Ramos (cell line): ENCODE measurements around the gene COL13A1.

Experiments
- in situ Hi-C: fragments of 300-500 bp; cut with MboI; formaldehyde crosslinking; loops from one replicate; pipeline ENCODE4 v1.14.3; 2022; ENCODE audit warnings: low sequenced_read_pairs; ENCODE audit not compliant: unreplicated experiment

COL13A1 gene

GRCh38 chr10:69880301-69881081 lies 78.8 kb downstream of the COL13A1 start:
- in situ Hi-C loops, result no loop called here

GRCh38 chr10:69881202-69881601 lies 79.5 kb downstream of the COL13A1 start:
- in situ Hi-C loops, result no loop called here

DNA sequence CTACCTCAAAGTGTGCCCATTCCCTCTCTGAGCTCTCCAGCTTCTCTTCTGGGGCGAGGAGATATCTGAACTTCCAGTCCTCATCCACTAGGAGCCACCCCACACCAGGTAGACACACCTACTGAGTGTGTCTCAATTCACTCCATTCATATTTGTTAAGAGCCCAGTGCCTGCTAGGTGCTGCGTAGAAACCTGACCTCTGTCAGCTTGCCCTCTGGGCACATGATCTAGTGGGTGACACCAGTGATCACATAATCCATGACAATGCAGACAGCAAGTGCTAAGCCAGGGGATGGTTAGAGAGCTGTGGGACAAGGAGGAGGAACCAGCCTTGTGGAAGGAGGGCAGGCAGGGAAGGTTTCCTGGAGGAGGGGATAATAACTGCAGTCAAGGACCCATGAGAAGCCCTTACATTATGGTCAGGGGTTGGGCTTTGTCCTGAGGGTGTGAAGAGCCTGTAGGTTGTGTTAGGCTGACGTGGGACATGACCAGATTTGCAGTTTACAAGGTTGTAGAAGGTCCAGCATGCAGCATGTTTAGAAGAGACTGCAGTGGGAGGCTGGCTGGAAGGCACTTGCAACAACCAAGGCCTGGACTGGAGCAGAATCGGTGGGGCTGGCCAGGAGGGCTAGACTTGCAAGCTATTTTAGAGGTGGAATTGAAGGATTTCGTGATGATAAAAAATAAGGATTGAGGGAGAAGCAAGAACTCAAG lies 81.8 kb downstream of the COL13A1 start:
- in situ Hi-C loops, result no loop called here

DNA sequence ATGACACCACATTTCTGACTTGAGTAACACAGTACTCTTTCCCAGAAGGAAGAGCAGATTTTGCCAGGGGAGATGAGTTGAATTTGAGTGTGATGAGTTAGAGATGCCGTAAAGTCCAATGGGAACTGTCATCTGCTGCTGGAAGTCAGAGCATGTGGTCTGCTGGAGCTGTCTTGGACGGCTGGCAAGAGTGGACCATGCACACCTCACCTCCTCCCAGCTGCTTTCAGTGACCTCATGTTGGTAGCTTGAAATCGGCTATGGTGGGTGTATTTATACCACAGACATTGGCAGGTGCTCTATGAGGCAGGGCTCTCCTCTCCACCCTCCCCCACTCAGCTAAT lies 82.3 kb downstream of the COL13A1 start:
- in situ Hi-C loops, result no loop called here

DNA sequence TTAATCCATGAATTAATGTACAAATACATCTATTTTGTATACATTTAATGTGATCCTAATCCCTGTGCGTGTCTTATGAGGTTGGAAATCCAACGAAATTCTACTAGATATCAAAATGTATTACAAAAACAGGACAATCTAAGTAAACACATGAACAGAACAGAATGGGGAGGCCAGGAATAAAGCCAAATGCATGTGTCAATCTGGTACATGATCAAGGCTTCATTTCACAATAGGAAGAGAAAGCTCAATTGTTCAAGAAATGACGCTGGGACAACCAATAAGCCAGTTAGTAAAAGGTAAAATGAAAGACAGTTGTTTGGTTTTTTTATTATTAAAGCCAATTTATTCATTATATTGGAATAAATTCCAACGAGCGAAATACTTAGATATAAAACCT lies 83.0 kb downstream of the COL13A1 start:
- in situ Hi-C loops, result no loop called here

- in situ Hi-C loops, result no loop called here
Measured at GRCh38 chr10:69885379-69886013, 83.8 kb downstream of the COL13A1 start.

GRCh38 chr10:69888882-69889584 lies 87.3 kb downstream of the COL13A1 start:
- in situ Hi-C loops, result no loop called here

DNA sequence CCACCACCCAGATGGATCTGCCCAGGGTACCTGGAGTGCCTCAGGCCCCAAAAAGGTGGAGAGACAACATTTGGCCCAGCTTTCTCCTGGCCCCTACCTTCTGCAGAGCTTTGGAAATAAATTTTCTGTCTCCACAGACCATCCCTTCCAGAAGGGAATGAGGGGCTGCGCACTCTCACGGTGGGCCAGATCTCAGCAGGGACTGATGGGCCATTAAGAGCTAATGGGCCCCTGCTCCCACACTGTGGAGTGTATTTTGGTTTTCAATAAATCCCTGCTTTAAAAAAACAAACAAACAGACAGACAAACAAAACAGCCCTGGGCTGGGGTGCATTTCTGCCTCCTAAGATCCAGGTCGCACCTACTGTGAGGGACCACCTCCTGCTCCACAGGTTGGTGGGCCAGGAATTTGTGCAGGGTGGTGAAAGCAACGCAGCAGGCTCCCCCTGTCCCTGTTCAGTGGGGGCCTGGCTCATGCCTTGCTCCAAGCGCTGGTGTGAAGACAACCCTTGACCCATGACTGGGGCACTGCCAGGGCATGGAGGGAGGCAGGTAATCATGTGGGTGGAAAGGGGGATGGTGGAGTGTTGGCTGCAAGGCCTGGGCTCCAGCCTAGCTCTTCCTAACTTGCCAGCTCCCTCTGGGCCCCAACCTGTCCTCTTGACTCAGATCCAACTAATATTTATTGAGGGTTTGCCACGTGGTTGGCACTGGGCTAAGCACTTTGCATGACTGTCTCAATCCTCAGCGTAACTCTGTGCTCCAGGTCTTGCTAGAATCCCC lies 88.5 kb downstream of the COL13A1 start:
- in situ Hi-C loops, result no loop called here

DNA sequence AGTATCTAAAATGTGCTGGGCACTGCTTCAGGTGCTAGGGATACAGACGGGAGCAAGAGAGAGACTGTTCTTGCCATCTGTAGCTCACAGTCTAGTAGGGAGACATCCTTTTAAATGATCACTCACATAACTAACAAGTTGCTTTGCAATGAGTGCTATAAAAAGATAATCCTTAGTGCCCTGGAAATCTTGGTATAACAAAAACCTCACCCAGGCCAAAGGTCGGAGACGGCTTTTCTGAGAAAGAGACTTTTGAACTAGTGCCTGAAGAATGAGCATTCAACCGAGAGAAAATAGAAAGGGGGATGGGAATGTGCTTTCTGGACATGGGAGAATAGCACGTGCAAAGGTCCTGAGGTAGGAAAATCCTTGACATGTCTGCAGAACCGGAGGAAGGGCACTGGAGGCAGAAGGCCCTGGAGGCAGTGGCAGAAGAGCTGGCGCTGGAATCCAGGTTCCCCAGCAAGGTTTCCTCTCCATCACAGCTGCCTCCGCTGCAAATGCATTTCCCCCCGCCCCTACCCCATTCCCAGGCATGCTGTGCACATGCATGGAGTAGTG lies 89.4 kb downstream of the COL13A1 start:
- in situ Hi-C loops, result no loop called here

- in situ Hi-C loops, result no loop called here
Measured at GRCh38 chr10:69892406-69892805, 90.7 kb downstream of the COL13A1 start.

DNA sequence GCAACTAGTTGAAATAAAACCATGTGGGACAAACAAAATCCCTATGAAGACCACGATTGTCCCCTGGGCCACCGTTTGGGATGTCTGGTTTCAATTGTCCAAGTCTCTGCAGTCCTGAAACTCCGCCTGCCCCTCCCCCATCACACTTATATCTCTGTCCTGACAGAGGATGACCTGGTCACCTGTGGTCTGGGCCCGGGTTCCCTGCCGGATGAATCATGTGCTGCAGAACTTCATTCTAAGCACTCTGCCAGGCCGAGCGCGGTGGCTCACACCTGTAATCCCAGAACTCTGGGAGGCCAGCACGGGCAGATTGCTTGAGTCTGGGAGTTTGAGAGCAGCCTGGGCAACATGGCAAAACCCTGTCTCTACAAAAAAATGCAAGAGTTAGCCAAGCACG lies 91.1 kb downstream of the COL13A1 start:
- in situ Hi-C loops, result no loop called here

DNA sequence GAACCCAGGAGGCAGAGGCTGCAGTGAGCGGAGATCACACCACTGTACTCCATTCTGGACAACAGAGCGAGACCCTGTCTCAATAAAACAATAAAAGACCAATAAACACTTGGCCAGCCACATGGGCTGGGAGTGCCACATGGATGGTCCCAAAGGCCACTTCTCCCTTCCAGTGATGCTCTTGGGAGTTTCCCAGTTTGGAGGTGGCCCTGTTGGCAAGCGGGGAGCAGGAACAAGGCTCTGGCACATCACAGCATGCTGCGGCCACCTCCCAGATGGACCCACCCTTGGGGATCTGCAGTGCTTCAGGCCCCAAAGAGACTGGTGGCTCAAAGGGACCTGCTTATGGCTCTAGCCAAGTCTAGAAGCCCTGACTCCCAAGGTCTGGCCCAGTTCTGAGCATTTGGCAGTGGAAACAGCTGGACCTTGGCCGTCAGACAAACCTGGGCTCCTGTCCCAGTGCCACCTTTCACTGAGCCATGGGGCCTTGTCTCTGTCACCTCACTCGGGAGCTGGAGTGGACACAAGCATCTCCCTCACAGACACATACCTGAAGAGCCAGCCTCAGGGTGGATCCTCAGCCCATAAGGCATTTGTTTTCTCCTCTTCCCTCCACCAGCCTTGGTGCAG lies 91.7 kb downstream of the COL13A1 start:
- in situ Hi-C loops, result no loop called here

DNA sequence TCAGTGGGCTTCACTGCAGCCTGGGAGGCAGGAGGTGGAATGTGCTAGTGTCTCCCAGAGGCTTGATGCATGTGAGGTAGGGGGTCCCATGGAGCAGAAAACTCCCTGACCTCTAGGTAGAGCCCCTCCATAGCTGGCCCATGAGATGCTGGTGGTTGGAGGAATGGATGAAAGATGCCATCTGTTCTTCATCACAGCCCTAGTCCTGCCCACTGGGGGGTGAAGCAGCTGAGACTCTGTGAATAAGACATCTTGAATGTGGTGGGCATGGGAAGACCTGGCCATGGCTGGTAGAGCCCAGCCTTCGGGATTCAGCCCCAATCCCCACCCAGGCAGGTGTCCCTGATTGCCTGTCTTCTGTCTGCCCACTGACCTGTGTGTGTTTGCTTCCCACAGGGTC lies 92.5 kb downstream of the COL13A1 start:
- in situ Hi-C loops, result no loop called here

GRCh38 chr10:69895759-69896158 lies 94.1 kb downstream of the COL13A1 start:
- in situ Hi-C loops, result no loop called here

DNA sequence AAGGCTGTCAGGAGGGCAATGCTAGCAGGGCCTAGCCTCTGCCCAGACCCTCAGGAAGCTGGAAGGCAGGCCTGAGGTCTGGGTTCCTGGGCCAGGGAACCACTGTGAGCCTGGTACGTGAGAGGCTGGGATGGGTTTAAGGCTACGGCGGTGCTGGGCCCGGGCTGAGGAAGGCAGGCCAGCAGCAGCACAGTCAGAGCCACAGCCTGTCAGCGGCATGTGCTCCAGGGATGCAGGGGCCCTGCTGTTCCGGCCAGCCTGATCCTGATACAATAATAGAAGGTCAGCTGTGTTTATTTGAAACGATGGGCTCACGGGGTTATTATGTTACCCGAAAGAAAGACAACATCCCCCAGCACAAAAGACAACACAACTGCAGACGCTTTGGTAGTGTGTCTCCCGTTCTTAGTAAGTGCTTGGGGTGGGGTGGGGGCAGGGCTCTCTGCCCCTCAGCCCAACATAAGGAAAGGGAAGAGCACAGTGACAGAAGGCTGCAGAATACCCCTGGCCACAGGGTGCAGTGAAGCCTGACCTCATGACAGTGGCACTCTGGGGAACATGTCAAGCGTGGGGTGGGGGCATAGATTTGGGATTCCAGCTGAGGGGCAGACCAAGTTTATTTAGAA lies 95.0 kb downstream of the COL13A1 start:
- in situ Hi-C loops, result no loop called here

DNA sequence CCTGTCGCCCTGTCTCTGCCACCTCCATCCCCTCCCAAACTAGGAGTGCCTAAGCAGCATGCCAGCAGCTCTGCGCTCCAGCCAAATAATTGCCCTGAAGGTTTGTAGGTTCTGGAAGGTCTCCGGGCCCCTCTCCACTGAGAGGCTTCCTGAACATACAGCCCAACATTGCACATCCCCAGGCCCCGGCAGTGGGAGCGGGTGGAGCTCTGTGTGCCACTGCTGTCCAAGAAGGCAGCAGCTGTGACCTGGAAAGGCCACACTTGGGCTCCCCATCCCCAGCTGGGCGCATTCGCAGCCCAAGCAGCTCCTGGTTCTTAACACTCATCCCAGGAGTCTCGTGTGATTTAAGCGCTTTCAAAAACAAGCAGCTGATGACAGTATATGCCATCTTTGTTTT lies 95.7 kb downstream of the COL13A1 start:
- in situ Hi-C loops, result no loop called here

DNA sequence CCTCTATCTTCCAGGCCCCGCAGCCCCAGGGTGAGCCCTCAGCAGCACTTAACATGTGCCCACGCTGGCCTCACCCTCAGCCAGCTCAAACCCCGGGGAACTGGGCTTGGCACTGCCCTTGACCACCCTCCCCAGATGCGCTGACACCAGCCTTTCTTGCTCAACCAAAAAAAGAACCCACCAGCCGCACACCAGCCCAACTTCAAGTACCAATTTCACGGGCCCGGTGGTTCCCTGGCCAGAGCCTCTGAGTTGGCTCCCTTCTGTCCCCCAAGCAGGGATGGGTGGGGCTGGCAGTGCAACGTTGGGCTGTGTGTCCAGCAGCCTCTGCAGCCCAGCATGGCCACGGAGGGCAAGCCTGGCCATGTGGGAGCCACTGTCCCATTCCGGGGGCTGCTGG lies 96.3 kb downstream of the COL13A1 start:
- in situ Hi-C loops, result no loop called here

DNA sequence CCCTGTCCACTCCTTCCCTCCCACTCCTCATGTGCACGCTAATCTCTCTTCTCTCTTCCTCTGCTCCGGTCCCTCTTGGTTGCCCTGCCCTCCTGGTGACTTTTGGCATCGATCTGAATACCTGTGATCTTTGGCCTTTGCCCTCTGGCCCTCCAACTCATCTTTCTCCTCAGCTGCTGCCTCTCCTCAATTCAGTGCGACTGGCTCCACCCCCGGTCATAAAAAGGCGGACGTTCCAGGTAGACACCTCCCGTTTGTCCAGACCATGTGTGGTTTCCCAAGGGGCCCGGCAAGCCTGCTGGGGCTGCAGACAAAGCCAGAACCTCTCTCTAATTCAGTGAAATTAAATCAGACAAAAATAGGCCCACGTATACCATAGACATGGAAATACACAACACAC lies 96.8 kb downstream of the COL13A1 start:
- in situ Hi-C loops, result no loop called here

DNA sequence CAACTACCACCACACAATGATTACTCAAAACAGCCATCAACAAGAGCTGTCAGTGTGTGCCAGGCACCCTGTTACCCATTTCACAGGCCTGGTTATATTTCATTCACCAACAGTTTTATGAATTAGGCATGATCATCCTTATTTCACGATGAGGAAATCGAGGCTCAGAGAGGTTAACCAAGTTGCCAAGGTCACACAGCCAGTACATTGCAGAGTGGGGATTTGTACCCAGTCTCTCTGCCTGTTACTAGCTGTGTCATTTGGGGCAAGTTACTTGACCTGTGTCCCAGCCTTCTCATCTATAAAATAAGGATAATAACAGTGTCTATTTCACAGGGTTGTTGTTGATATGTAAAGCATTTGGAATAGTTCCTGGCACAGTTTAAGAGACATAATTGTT lies 97.2 kb downstream of the COL13A1 start:
- in situ Hi-C loops, result no loop called here
